Calu3 (cell line): ENCODE results near the gene INAFM1. TPM values are rescaled to one million over a fixed set of nuclear protein-coding genes. Genes with fewer than 3 reads are reported as not detected.
A peak's percentile ranks its signal among the peaks of the same experiment; 100 is the strongest.
"Not testable (repeated sequence)": the region's sequence is repeated elsewhere in the genome, so short reads cannot be mapped to it uniquely, and the experiment has no call there.

Experiments used
- BruUV-seq: library from RNA; stranded (reverse); fragments of 400-500 nt; replicated peaks from 2 replicates; lab custom pipeline; 2021; lab: Mats Ljungman, UMichigan
- CTCF ChIA-PET: fragments of 300-600 bp; sonication (Branson Sonifier 250); formaldehyde crosslinking; loops from one replicate; lab custom pipeline; 2022; ENCODE audit warnings: antibody characterized with exemption; lab: Charles Lee
- DNase-seq: peaks from one replicate; pipeline ENCODE4 v3.0.0; 2022
- H3K27ac Mint-ChIP-seq: one replicate; pipeline ENCODE4 v1.8.0; 2022; ENCODE audit warnings: mixed read lengths; ENCODE audit not compliant: unreplicated experiment
- H3K27me3 Mint-ChIP-seq: one replicate; pipeline ENCODE4 v1.8.0; 2022; ENCODE audit warnings: mixed read lengths; ENCODE audit not compliant: unreplicated experiment
- H3K36me3 Mint-ChIP-seq: one replicate; pipeline ENCODE4 v1.8.0; 2022; ENCODE audit warnings: mild to moderate bottlenecking, moderate library complexity, mixed read lengths; ENCODE audit not compliant: insufficient read depth, unreplicated experiment
- H3K4me1 Mint-ChIP-seq: one replicate; pipeline ENCODE4 v1.8.0; 2022; ENCODE audit warnings: mild to moderate bottlenecking, low read depth, mixed read lengths; ENCODE audit not compliant: unreplicated experiment
- H3K4me3 Mint-ChIP-seq: one replicate; pipeline ENCODE4 v1.8.0; 2022; ENCODE audit warnings: mild to moderate bottlenecking, low read depth, moderate library complexity, mixed read lengths; ENCODE audit not compliant: unreplicated experiment
- H3K9me3 Mint-ChIP-seq: one replicate; pipeline ENCODE4 v1.8.0; 2022; ENCODE audit warnings: low read depth, mixed read lengths; ENCODE audit not compliant: unreplicated experiment
- intact Hi-C: fragments of 100-400 bp; cut with micrococcal nuclease; formaldehyde crosslinking; loops from one replicate; pipeline ENCODE4 v1.10.0; 2022; ENCODE audit not compliant: unreplicated experiment
- total RNA-seq: library from RNA; stranded (reverse); gene quantifications from 2 replicates; pipeline ENCODE4 v1.2.3, GENCODE V29; 2022
- TF ChIP-seq, protein P1 (sequence below): fragments of 200-600 bp; IDR thresholded peaks from one replicate; pipeline ENCODE4 v1.8.0; 2022; ENCODE audit warnings: antibody characterized with exemption; ENCODE audit not compliant: unreplicated experiment

The INAFM1 gene
- total RNA-seq, 1 experiment from 2014 or later = 13.9 TPM

DNA sequence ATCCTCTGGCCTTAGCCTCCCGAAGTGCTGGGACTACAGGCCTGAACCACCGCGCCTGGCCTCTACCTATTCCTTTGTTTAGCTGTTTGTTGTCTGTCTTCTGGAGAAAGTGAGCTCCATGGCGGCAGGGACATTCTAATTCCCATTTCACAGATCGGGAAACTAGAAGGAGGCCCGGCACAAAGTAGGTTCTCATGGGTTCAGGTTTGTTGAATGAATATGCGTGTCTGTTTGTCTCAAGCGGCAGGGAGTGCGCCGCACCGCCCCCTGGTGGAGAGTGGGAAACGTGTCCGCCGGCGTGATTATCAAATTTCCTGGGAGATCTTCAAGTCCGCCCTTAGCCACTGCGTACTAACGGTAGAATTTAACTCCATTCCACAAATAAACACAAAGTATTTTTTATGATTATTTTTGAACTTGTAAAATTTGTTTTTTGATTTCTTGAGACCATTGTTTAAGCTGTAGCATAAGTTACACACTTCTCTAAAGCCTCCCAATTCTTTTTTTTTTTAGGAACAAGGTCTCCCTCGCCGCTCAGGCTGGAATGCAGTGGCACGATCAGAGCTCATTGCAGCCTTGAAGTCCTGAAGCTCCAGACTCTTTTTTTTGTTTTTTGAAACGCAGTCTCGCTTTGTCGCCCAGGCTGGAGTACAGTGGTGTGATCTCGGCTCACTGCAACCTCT, 27.2 kb upstream of the INAFM1 start:
- H3K9me3 Mint-ChIP-seq = no peaks in the 10 kb centered on the region
- peaks cover 3% of the 10 kb centered on the region for H3K36me3 Mint-ChIP-seq
- intact Hi-C loops = loop anchor here (1.0 kb wide), 1 partner anchor 98 kb away; no protein-coding TSS in a partner anchor
- H3K27me3 Mint-ChIP-seq = no peaks in the 10 kb centered on the region
- peak overlapping the region; percentile 82 for H3K27ac Mint-ChIP-seq
- CTCF ChIA-PET = interaction anchor here (0.9 to 5.4 kb wide), 3 partner anchors 9 to 628 kb away, joined by 7 to 251 read pairs (median 9); partner anchors contain the start of gene CCDC9
- H3K4me3 Mint-ChIP-seq = no peak overlapping the region
- BruUV-seq = no TSS peak
- DNase-seq = peak; percentile 89
- peaks cover 10% of the 10 kb centered on the region for H3K4me1 Mint-ChIP-seq
- TF ChIP-seq, protein P1, sequence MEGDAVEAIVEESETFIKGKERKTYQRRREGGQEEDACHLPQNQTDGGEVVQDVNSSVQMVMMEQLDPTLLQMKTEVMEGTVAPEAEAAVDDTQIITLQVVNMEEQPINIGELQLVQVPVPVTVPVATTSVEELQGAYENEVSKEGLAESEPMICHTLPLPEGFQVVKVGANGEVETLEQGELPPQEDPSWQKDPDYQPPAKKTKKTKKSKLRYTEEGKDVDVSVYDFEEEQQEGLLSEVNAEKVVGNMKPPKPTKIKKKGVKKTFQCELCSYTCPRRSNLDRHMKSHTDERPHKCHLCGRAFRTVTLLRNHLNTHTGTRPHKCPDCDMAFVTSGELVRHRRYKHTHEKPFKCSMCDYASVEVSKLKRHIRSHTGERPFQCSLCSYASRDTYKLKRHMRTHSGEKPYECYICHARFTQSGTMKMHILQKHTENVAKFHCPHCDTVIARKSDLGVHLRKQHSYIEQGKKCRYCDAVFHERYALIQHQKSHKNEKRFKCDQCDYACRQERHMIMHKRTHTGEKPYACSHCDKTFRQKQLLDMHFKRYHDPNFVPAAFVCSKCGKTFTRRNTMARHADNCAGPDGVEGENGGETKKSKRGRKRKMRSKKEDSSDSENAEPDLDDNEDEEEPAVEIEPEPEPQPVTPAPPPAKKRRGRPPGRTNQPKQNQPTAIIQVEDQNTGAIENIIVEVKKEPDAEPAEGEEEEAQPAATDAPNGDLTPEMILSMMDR = peak; percentile 95

DNA sequence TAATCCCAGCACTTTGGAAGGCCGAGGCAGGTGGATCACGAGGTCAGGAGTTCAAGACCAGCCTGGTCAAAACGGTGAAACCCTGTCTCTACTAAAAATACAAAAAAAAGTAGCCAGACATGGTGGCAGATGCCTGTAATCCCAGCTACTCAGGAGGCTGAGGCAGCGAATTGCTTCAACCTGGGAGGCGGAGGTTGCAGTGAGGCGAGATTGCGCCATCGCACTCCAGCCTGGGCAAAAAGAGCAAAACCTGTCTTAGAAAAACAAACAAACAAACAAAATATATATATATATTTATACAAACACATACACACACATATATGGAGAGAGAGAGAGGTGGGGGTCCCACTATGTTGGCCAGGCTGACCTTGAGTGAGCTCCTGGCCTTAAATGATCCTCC, 21.7 kb upstream of the INAFM1 start:
- H3K27ac Mint-ChIP-seq, intact Hi-C loops, DNase-seq, H3K9me3 Mint-ChIP-seq, H3K4me3 Mint-ChIP-seq, H3K27me3 Mint-ChIP-seq, BruUV-seq: not testable (repeated sequence)
- Mint-ChIP-seq H3K36me3 (peaks cover 40% of the 10 kb centered on the region), H3K4me1 (peaks cover 31% of the 10 kb centered on the region)
- CTCF ChIA-PET = interaction anchor here (0.9 to 1.4 kb wide), 2 partner anchors 9 to 43 kb away, joined by 3 to 5 read pairs; no protein-coding TSS in a partner anchor

DNA sequence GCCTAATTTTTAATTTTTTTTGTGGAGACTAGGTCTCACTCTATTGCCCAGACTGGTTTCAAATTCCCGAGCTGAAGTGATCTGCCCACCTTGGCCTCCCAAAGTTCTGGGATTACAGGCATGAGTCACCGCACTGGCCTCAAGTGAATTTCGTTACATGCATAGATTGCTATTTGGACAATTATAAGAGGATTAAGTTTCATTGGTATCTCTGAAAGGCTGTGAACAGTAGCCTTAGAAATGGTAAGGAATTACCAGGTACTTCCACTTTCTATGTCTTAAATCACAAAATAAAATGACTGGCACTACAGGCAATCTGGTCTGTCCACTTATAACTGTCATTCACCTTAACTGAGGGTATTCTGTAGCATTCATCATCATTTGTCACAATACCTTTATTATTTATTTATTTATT, 21.2 kb upstream of the INAFM1 start:
- Mint-ChIP-seq H3K4me1 (peaks cover 35% of the 10 kb centered on the region), H3K27ac (no peak overlapping the region), H3K4me3 (no peak overlapping the region), H3K27me3 (no peaks in the 10 kb centered on the region), H3K9me3 (no peaks in the 10 kb centered on the region), H3K36me3 (peaks cover 40% of the 10 kb centered on the region)
- intact Hi-C loops = no loop called here
- peak; percentile 60 for DNase-seq
- TF ChIP-seq, protein P1 = no peak
- CTCF ChIA-PET = interaction anchor here (0.6 to 1.4 kb wide), 4 partner anchors 9 to 230 kb away, joined by 3 to 5 read pairs (median 3); partner anchors contain the start of gene KPTN
- BruUV-seq = no TSS peak

DNA sequence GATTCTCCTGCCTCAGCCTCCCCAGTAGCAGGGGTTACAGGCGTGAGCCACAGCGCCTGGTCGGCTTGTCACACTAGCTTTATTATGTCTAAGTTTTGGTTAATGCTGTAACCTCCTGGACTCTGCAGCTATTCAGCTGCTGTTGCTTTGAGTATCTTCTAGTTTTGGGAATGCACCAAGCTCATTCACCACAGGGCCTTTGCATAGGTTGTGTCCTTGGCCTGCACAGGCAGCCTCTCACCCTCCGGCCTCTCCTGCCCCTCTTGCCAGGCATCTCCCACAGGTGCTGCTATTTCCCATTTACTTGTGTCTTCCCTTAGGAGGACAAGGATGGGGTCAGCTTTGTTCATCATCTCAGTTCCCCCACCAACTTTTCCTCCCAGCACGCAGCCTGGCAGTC, 20.7 kb upstream of the INAFM1 start:
- no peak overlapping the region for H3K4me3 Mint-ChIP-seq
- CTCF ChIA-PET = interaction anchor here (0.6 to 1.4 kb wide), 4 partner anchors 10 to 230 kb away, joined by 3 to 5 read pairs (median 3); partner anchors contain the start of gene KPTN

More for the DNA sequence above, 20.7 kb upstream of the INAFM1 start:
- Mint-ChIP-seq H3K36me3 (peaks cover 40% of the 10 kb centered on the region), H3K27ac (no peak overlapping the region), H3K4me1 (peaks cover 40% of the 10 kb centered on the region), H3K27me3 (no peaks in the 10 kb centered on the region), H3K9me3 (no peaks in the 10 kb centered on the region)
- TF ChIP-seq, protein P1 = no peak
- intact Hi-C loops = no loop called here
- DNase-seq = no peak
- no TSS peak for BruUV-seq
